OCI-LY3 (cell line): ENCODE measurements around the gene TBX10.
A peak's percentile ranks its signal among the peaks of the same experiment; 100 is the strongest.

Experiments
- H2AFZ ChIP-seq: fragments of 200-600, 300-600 bp; shearing (Covaris generic); 2 replicates; pipeline ENCODE4 v1.6.0; 2014; ENCODE audit warnings: antibody characterized with exemption, low read depth, low read length
- H3K27ac ChIP-seq: fragments of 200-600, 300-600 bp; sonication (generic); 2 replicates; pipeline ENCODE4 v1.5.1; 2014; ENCODE audit warnings: mild to moderate bottlenecking, low read length, moderate library complexity, mixed read lengths
- H3K27me3 ChIP-seq: fragments of 200-600, 300-600 bp; sonication (generic); 2 replicates; pipeline ENCODE4 v1.6.1; 2014; ENCODE audit warnings: low read depth, low read length, mixed read lengths
- H3K36me3 ChIP-seq: fragments of 200-600, 300-600 bp; sonication (generic); replicated peaks from 2 replicates; pipeline ENCODE3; 2014; ENCODE audit warnings: low read depth, low read length, mixed read lengths
- H3K4me1 ChIP-seq: fragments of 300-600, 200-600 bp; sonication (generic); 2 replicates; pipeline ENCODE4 v1.6.1; 2014; ENCODE audit warnings: low read length, mixed read lengths
- H3K4me2 ChIP-seq: fragments of 200-600, 300-600 bp; sonication (generic); 2 replicates; pipeline ENCODE4 v1.6.1; 2014; ENCODE audit warnings: low read length, mixed read lengths
- H3K4me3 ChIP-seq: fragments of 300-600, 200-600 bp; sonication (generic); 2 replicates; pipeline ENCODE4 v1.5.1; 2014; ENCODE audit warnings: antibody characterized with exemption, mild to moderate bottlenecking, low read length, moderate library complexity
- H3K79me2 ChIP-seq: fragments of 300-600, 200-600 bp; shearing (Covaris generic); 2 replicates; pipeline ENCODE4 v1.6.1; 2014; ENCODE audit warnings: mild to moderate bottlenecking, low read length, mixed read lengths
- H3K9ac ChIP-seq: fragments of 300-600, 200-600 bp; shearing (Covaris generic); 2 replicates; pipeline ENCODE4 v1.6.0; 2014; ENCODE audit warnings: mild to moderate bottlenecking, low read length, moderate library complexity
- H3K9me3 ChIP-seq: fragments of 200-600, 300-600 bp; shearing (Covaris generic); 2 replicates; pipeline ENCODE4 v1.6.1; 2014; ENCODE audit warnings: low read length, mixed read lengths; ENCODE audit not compliant: insufficient read depth
- H4K20me1 ChIP-seq: fragments of 200-600, 300-600 bp; sonication (generic); 2 replicates; pipeline ENCODE4 v1.6.1; 2016; ENCODE audit warnings: low read length, mixed read lengths; ENCODE audit not compliant: insufficient read depth
- EZH2phosphoT487 ChIP-seq: fragments of 200-600 bp; shearing (Covaris generic); IDR thresholded peaks from 2 replicates; pipeline ENCODE4 v1.6.1; 2018; ENCODE audit warnings: antibody characterized with exemption, mixed run types, low read depth
- TF ChIP-seq, protein P1 (sequence below): fragments of 200-600, 300-600 bp; sonication (generic); IDR thresholded peaks from 2 replicates; pipeline ENCODE4 v1.5.1; 2014; ENCODE audit warnings: antibody characterized with exemption, low read length, low read depth

Gene TBX10

GRCh38 chr11:67630943-67631331, 8.6 kb downstream of the TBX10 start:
- Histone ChIP-seq H3K36me3 (peaks cover 10% of the 10 kb centered on the region), H2AFZ (peak overlapping the region; percentile 37; the same call in 1 of the 2 replicates), H3K27ac (peak overlapping the region; percentile 31), H3K4me2 (peak overlapping the region; percentile 94), H4K20me1 (no peaks in the 10 kb centered on the region), H3K79me2 (peaks cover 4% of the 10 kb centered on the region; the same call in 1 of the 2 replicates), H3K4me1 (peaks cover 19% of the 10 kb centered on the region), H3K4me3 (peak overlapping the region; percentile 82), H3K9me3 (no peaks in the 10 kb centered on the region), H3K27me3 (0 out of 2 replicates have a peak, but pooled peaks cover 2% of the 10 kb centered on the region), H3K9ac (peak overlapping the region; percentile 73)
- no peak for TF ChIP-seq EZH2phosphoT487
- TF ChIP-seq, protein P1, sequence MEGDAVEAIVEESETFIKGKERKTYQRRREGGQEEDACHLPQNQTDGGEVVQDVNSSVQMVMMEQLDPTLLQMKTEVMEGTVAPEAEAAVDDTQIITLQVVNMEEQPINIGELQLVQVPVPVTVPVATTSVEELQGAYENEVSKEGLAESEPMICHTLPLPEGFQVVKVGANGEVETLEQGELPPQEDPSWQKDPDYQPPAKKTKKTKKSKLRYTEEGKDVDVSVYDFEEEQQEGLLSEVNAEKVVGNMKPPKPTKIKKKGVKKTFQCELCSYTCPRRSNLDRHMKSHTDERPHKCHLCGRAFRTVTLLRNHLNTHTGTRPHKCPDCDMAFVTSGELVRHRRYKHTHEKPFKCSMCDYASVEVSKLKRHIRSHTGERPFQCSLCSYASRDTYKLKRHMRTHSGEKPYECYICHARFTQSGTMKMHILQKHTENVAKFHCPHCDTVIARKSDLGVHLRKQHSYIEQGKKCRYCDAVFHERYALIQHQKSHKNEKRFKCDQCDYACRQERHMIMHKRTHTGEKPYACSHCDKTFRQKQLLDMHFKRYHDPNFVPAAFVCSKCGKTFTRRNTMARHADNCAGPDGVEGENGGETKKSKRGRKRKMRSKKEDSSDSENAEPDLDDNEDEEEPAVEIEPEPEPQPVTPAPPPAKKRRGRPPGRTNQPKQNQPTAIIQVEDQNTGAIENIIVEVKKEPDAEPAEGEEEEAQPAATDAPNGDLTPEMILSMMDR, result no peak

DNA sequence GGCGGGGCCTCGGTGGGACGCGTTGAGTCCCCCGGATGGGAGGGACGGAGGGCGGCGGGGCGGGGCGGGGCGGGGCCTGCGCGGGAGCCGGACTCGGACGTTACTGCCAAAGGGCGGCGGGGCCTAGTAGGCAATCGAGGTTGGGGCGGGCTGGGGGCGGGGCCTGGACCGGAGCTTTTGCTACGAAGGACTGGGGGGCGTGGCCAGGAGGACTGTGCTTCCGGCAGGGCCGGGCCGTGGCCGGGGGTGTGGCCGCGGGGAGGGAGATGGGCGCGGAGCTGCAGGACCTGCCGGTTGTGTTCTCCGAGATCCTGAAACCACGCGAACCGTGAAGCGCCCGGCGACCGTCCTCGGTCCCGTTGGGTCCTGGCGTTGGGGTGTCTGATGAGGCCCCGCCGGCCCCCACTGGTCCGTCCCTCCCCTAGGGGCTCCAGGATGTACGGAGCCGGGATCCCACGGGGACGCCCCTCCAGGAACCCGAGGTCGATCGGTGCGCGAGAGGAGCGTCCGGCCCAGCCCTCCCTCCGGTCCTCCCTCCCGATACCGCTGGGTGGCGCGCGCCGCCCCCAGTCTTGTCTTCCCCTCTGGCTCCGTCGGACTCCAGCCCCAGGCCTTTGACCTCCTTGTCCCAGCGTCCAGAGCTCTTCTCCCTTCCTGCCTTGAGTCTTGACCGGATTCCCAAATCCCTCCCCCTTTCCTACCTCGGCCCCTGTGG, 9.2 kb downstream of the TBX10 start:
- Histone ChIP-seq H3K36me3 (peaks cover 10% of the 10 kb centered on the region), H3K27me3 (no peaks in the 10 kb centered on the region), H3K79me2 (peaks cover 4% of the 10 kb centered on the region; the same call in 1 of the 2 replicates), H4K20me1 (no peaks in the 10 kb centered on the region), H2AFZ (peak overlapping the region; percentile 37; the same call in 1 of the 2 replicates), H3K4me3 (peak overlapping the region; percentile 82), H3K4me1 (peaks cover 19% of the 10 kb centered on the region), H3K9ac (peak overlapping the region; percentile 73), H3K27ac (peak overlapping the region; percentile 31), H3K9me3 (no peaks in the 10 kb centered on the region), H3K4me2 (peak overlapping the region; percentile 94)
- no peak for TF ChIP-seq EZH2phosphoT487
- TF ChIP-seq, protein P1, result peak; percentile 82

DNA sequence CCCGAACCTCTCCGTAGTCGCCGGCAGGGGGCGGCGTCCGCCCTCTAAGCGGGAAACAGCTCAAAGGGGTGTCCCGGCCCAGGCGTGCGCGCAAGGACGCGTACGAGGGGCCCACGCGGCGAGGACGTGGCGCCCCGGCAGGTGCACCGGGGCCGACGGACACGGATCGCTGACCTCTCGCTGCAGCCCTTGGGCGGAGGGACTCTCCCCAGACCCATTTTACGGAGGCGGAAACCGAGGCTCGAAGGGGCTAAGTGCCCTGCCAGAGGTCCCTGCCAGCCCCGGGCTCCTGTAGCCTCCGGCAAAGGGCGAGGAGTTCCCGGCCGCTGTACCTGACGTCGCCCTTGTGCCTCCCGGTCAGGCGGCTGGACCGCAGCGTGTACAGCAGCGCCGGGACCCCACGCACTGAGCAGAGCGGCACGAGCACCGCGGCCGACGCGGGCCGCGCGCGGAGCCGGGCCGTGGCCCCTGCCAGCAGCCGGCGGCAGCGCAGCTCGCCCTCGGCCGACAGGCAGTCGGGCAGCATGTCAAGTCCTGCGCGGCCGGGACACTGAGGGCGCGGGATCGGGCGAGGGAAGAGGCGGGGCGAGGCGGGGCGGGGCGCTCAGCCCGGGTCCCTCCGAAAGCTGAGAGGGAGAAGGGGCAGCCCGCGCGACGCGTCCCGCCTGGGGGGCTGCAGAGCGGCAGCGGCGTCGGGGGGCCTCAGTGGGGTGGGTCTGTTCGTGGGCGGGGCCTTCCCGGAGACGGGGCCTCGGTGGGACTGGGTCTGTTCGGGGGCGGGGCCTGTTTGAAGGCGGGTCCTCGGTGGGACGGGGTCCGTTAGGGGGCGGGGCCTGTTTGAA, 10.0 kb downstream of the TBX10 start, which contains the start of gene NUDT8:
NUDT8 (minus strand) TSS at position 552 of the 842 bp plus-strand sequence; CDS start at position 526, 26 bp downstream.
- Histone ChIP-seq H3K27ac (peak within 1 kb of the TSS; percentile 85), H3K36me3 (peaks cover 10% of the 10 kb centered on the region), H3K4me1 (peaks cover 19% of the 10 kb centered on the region), H2AFZ (peak within 1 kb of the TSS; percentile 60; the same call in 1 of the 2 replicates), H3K79me2 (peaks cover 4% of the 10 kb centered on the region; the same call in 1 of the 2 replicates), H3K4me2 (peak within 1 kb of the TSS; percentile 94), H3K9me3 (no peaks in the 10 kb centered on the region), H3K4me3 (peak within 1 kb of the TSS; percentile 82), H4K20me1 (no peaks in the 10 kb centered on the region), H3K27me3 (no peaks in the 10 kb centered on the region), H3K9ac (peak within 1 kb of the TSS; percentile 73)
- no peak for TF ChIP-seq EZH2phosphoT487
- TF ChIP-seq, protein P1, result no peak
